ENCODE measurements around the gene SPRY1. TPM values are rescaled to one million over a fixed set of nuclear protein-coding genes. Genes with fewer than 3 reads are reported as not detected.

The SPRY1 gene
- total RNA-seq, 2 experiments from 2014 or later = 50.7 to 53.2 TPM

GRCh38 chr4:123401271-123402120 is 4.9 kb downstream of the SPRY1 start:
- Mint-ChIP-seq H3K4me1 (ENCODE audit: low read depth) (peaks cover 53% of the 10 kb centered on the region), H3K36me3 (ENCODE audit: low read depth) (peaks cover 78% of the 10 kb centered on the region), H3K9me3 (ENCODE audit: insufficient read depth) (no peaks in the 10 kb centered on the region), H3K4me3 (peak overlapping the region; percentile 86), H3K27me3 (ENCODE audit: low read depth) (no peaks in the 10 kb centered on the region), H3K27ac (peak overlapping the region; percentile 44)
- ChIA-PET CTCF (interaction anchor here (1.2 to 5.3 kb wide), 10 partner anchors 10 to 259 kb away, joined by 3 to 69 read pairs (median 8); no protein-coding TSS in a partner anchor), POLR2A (interaction anchor here (1.0 to 5.4 kb wide), 7 partner anchors 11 to 198 kb away, joined by 3 to 45 read pairs (median 4); no protein-coding TSS in a partner anchor)
- ATAC-seq (no peak), DNase-seq (no peak)

- H3K4me3 Mint-ChIP-seq = peak overlapping the region; percentile 55
Observed at GRCh38 chr4:123402121-123402465, 5.5 kb downstream of the SPRY1 start.

GRCh38 chr4:123403080-123403604 is 6.5 kb downstream of the SPRY1 start:
- Mint-ChIP-seq H3K9me3 (ENCODE audit: insufficient read depth) (no peaks in the 10 kb centered on the region), H3K36me3 (ENCODE audit: low read depth) (peaks cover 76% of the 10 kb centered on the region), H3K4me1 (ENCODE audit: low read depth) (peaks cover 63% of the 10 kb centered on the region), H3K4me3 (peak overlapping the region; percentile 55), H3K27ac (peak overlapping the region; percentile 27), H3K27me3 (ENCODE audit: low read depth) (no peaks in the 10 kb centered on the region)
- DNase-seq (no peak), ATAC-seq (no peak)
- ChIA-PET CTCF (interaction anchor here (1.2 to 1.3 kb wide), 2 partner anchors 17 to 161 kb away, joined by 4 read pairs; no protein-coding TSS in a partner anchor), POLR2A (interaction anchor here (1.0 to 1.5 kb wide), 3 partner anchors 10 to 197 kb away, joined by 4 read pairs; no protein-coding TSS in a partner anchor)

More at GRCh38 chr4:123402121-123402465, 5.5 kb downstream of the SPRY1 start:
- peaks cover 82% of the 10 kb centered on the region for H3K36me3 Mint-ChIP-seq (ENCODE audit: low read depth)
- no peaks in the 10 kb centered on the region for H3K27me3 Mint-ChIP-seq (ENCODE audit: low read depth)
- ATAC-seq (no peak), DNase-seq (no peak)
- peaks cover 59% of the 10 kb centered on the region for H3K4me1 Mint-ChIP-seq (ENCODE audit: low read depth)
- H3K9me3 Mint-ChIP-seq (ENCODE audit: insufficient read depth) = no peaks in the 10 kb centered on the region
- no peak overlapping the region for H3K27ac Mint-ChIP-seq
- ChIA-PET CTCF (interaction anchor here (1.2 to 1.3 kb wide), 2 partner anchors 18 to 162 kb away, joined by 4 read pairs; no protein-coding TSS in a partner anchor), POLR2A (interaction anchor here (1.0 to 1.5 kb wide), 3 partner anchors 11 to 198 kb away, joined by 4 read pairs; no protein-coding TSS in a partner anchor)

- ATAC-seq = no peak
- peaks cover 63% of the 10 kb centered on the region for H3K4me1 Mint-ChIP-seq (ENCODE audit: low read depth)
- peaks cover 69% of the 10 kb centered on the region for H3K36me3 Mint-ChIP-seq (ENCODE audit: low read depth)
- no peak overlapping the region for H3K4me3 Mint-ChIP-seq
- no peaks in the 10 kb centered on the region for H3K9me3 Mint-ChIP-seq (ENCODE audit: insufficient read depth)
- no peaks in the 10 kb centered on the region for H3K27me3 Mint-ChIP-seq (ENCODE audit: low read depth)
- POLR2A ChIA-PET = no interaction called here
- no peak for DNase-seq
- H3K27ac Mint-ChIP-seq = no peak overlapping the region
- CTCF ChIA-PET = interaction anchor here (0.9 to 2.9 kb wide), 4 partner anchors 9 to 203 kb away, joined by 3 to 12 read pairs (median 6); no protein-coding TSS in a partner anchor
Observed at GRCh38 chr4:123404533-123404932, 7.9 kb downstream of the SPRY1 start.

GRCh38 chr4:123405267-123405865 is 8.8 kb downstream of the SPRY1 start:
- Mint-ChIP-seq H3K27ac (no peak overlapping the region), H3K27me3 (ENCODE audit: low read depth) (no peaks in the 10 kb centered on the region), H3K4me1 (ENCODE audit: low read depth) (peaks cover 55% of the 10 kb centered on the region), H3K9me3 (ENCODE audit: insufficient read depth) (no peaks in the 10 kb centered on the region), H3K36me3 (ENCODE audit: low read depth) (peaks cover 61% of the 10 kb centered on the region), H3K4me3 (no peak overlapping the region)
- ChIA-PET CTCF (interaction anchor here (0.8 to 2.9 kb wide), 4 partner anchors 8 to 159 kb away, joined by 3 to 12 read pairs (median 6); no protein-coding TSS in a partner anchor), POLR2A (interaction anchor here (0.7 kb wide), 1 partner anchor 8 kb away, joined by 3 read pairs; no protein-coding TSS in a partner anchor)
- no peak for DNase-seq
- no peak for ATAC-seq

GRCh38 chr4:123406872-123407271 is 10.3 kb downstream of the SPRY1 start:
- no peaks in the 10 kb centered on the region for H3K9me3 Mint-ChIP-seq (ENCODE audit: insufficient read depth)
- peaks cover 53% of the 10 kb centered on the region for H3K36me3 Mint-ChIP-seq (ENCODE audit: low read depth)
- CTCF ChIA-PET = interaction anchor here (1.3 to 9.0 kb wide), 3 partner anchors 8 to 158 kb away, joined by 5 to 69 read pairs (median 12); partner anchors contain the start of gene SPRY1
- no peak overlapping the region for H3K27ac Mint-ChIP-seq
- no peaks in the 10 kb centered on the region for H3K27me3 Mint-ChIP-seq (ENCODE audit: low read depth)
- H3K4me1 Mint-ChIP-seq (ENCODE audit: low read depth) = peaks cover 54% of the 10 kb centered on the region
- no peak overlapping the region for H3K4me3 Mint-ChIP-seq
- ATAC-seq = no peak
- no peak for DNase-seq
- POLR2A ChIA-PET = interaction anchor here (1.5 kb wide), 1 partner anchor 10 kb away, joined by 5 read pairs; the partner anchor contains the start of gene SPRY1

GRCh38 chr4:123408471-123409084 is 12.0 kb downstream of the SPRY1 start:
- Mint-ChIP-seq H3K4me3 (no peak overlapping the region), H3K36me3 (ENCODE audit: low read depth) (peaks cover 36% of the 10 kb centered on the region), H3K27me3 (ENCODE audit: low read depth) (no peaks in the 10 kb centered on the region), H3K9me3 (ENCODE audit: insufficient read depth) (no peaks in the 10 kb centered on the region), H3K4me1 (ENCODE audit: low read depth) (peaks cover 56% of the 10 kb centered on the region), H3K27ac (no peak overlapping the region)
- ChIA-PET CTCF (interaction anchor here (1.0 to 9.0 kb wide), 4 partner anchors 10 to 252 kb away, joined by 3 to 69 read pairs (median 11); partner anchors contain the start of gene SPRY1), POLR2A (interaction anchor here (0.6 kb wide), 1 partner anchor 208 kb away, joined by 4 read pairs; no protein-coding TSS in a partner anchor)
- DNase-seq = no peak
- no peak for ATAC-seq

GRCh38 chr4:123409334-123409733 is 12.7 kb downstream of the SPRY1 start:
- DNase-seq = no peak
- H3K27ac Mint-ChIP-seq = no peak overlapping the region
- CTCF ChIA-PET = interaction anchor here (0.7 to 9.0 kb wide), 5 partner anchors 9 to 191 kb away, joined by 3 to 69 read pairs (median 6); partner anchors contain the start of gene SPRY1
- no peak for ATAC-seq
- no peak overlapping the region for H3K4me3 Mint-ChIP-seq
- no peaks in the 10 kb centered on the region for H3K9me3 Mint-ChIP-seq (ENCODE audit: insufficient read depth)
- H3K27me3 Mint-ChIP-seq (ENCODE audit: low read depth) = no peaks in the 10 kb centered on the region
- POLR2A ChIA-PET = interaction anchor here (1.0 to 1.7 kb wide), 2 partner anchors 9 to 12 kb away, joined by 3 to 7 read pairs; no protein-coding TSS in a partner anchor
- H3K36me3 Mint-ChIP-seq (ENCODE audit: low read depth) = peaks cover 28% of the 10 kb centered on the region
- H3K4me1 Mint-ChIP-seq (ENCODE audit: low read depth) = peaks cover 54% of the 10 kb centered on the region

- peaks cover 13% of the 10 kb centered on the region for H3K36me3 Mint-ChIP-seq (ENCODE audit: low read depth)
- ChIA-PET POLR2A (interaction anchor here (2.0 to 2.9 kb wide), 3 partner anchors 10 to 14 kb away, joined by 11 to 21 read pairs (median 13); partner anchors contain the start of gene SPRY1), CTCF (interaction anchor here (1.1 to 9.0 kb wide), 3 partner anchors 9 to 30 kb away, joined by 3 to 69 read pairs (median 17); partner anchors contain the start of gene SPRY1)
- peaks cover 56% of the 10 kb centered on the region for H3K4me1 Mint-ChIP-seq (ENCODE audit: low read depth)
- no peaks in the 10 kb centered on the region for H3K9me3 Mint-ChIP-seq (ENCODE audit: insufficient read depth)
- H3K27me3 Mint-ChIP-seq (ENCODE audit: low read depth) = no peaks in the 10 kb centered on the region
- DNase-seq (no peak), ATAC-seq (no peak)
- H3K4me3 Mint-ChIP-seq = peak overlapping the region; percentile 62
- peak overlapping the region; percentile 84 for H3K27ac Mint-ChIP-seq
Observed at GRCh38 chr4:123411514-123411913, 14.9 kb downstream of the SPRY1 start.

- H3K4me1 Mint-ChIP-seq (ENCODE audit: low read depth) = peaks cover 56% of the 10 kb centered on the region
- POLR2A ChIA-PET = interaction anchor here (1.0 to 2.9 kb wide), 5 partner anchors 9 to 32 kb away, joined by 3 to 21 read pairs (median 11); partner anchors contain the start of gene SPRY1
Observed at GRCh38 chr4:123412091-123412505, 15.5 kb downstream of the SPRY1 start.

More at GRCh38 chr4:123412091-123412505, 15.5 kb downstream of the SPRY1 start:
- Mint-ChIP-seq H3K9me3 (ENCODE audit: insufficient read depth) (no peaks in the 10 kb centered on the region), H3K27ac (peak overlapping the region; percentile 84), H3K27me3 (ENCODE audit: low read depth) (no peaks in the 10 kb centered on the region), H3K36me3 (ENCODE audit: low read depth) (peaks cover 10% of the 10 kb centered on the region), H3K4me3 (peak overlapping the region; percentile 62)
- ATAC-seq (peak; percentile 45), DNase-seq (no peak)
- CTCF ChIA-PET = interaction anchor here (0.8 to 9.0 kb wide), 5 partner anchors 9 to 249 kb away, joined by 3 to 69 read pairs (median 5); partner anchors contain the start of gene SPRY1

Data from activated CD8-positive, alpha-beta T cell treated with anti-CD3 and anti-CD28 coated beads, Interleukin-2, amount 10 ng/mL, durations not matched to agents 7 days and 5 days (primary cell).